Mesendoderm (in vitro differentiated cells): ENCODE data around the gene WASHC3. TPM values are rescaled to one million over a fixed set of nuclear protein-coding genes. Genes with fewer than 3 reads are reported as not detected.
A peak's percentile ranks its signal among the peaks of the same experiment; 100 is the strongest.

ENCODE experiments used
- DNase-seq: peaks from one replicate; pipeline ENCODE4 v3.0.0; 2013
- H2AK5ac ChIP-seq: 2 replicates; pipeline ENCODE4 v1.6.1; 2013; ENCODE audit warnings: low read length, inconsistent platforms
- H2BK120ac ChIP-seq: 2 replicates; pipeline ENCODE4 v1.6.1; 2013; ENCODE audit warnings: low read depth, mild to moderate bottlenecking, low read length, moderate library complexity, mixed read lengths
- H2BK15ac ChIP-seq: replicated peaks from 2 replicates; pipeline ENCODE4 v1.6.1; 2013; ENCODE audit warnings: low read depth, mild to moderate bottlenecking, moderate library complexity
- H2BK5ac ChIP-seq: 2 replicates; pipeline ENCODE4 v1.6.1; 2013; ENCODE audit warnings: low read length, inconsistent platforms
- H3K18ac ChIP-seq: 2 replicates; pipeline ENCODE4 v1.6.1; 2013; ENCODE audit warnings: mild to moderate bottlenecking, low read length, mixed read lengths
- H3K23ac ChIP-seq: one replicate; pipeline ENCODE4 v1.6.1; 2013; ENCODE audit warnings: low read length
- H3K27ac ChIP-seq: 2 replicates; pipeline ENCODE4 v1.5.1; 2013; ENCODE audit warnings: low read depth, mild to moderate bottlenecking, inconsistent platforms, low read length, moderate library complexity
- H3K27me3 ChIP-seq: 2 replicates; pipeline ENCODE4 v1.6.1; 2013; ENCODE audit warnings: low read length, control low read depth, mild to moderate bottlenecking, inconsistent platforms; ENCODE audit not compliant: insufficient read depth, poor library complexity
- H3K36me3 ChIP-seq: 2 replicates; pipeline ENCODE4 v1.6.1; 2013; ENCODE audit warnings: low read length, inconsistent platforms; ENCODE audit not compliant: control insufficient read depth, insufficient read depth
- H3K4ac ChIP-seq: one replicate; pipeline ENCODE4 v1.6.1; 2013; ENCODE audit warnings: low read depth, mild to moderate bottlenecking, low read length, moderate library complexity
- H3K4me1 ChIP-seq: 2 replicates; pipeline ENCODE4 v1.6.1; 2013; ENCODE audit warnings: low read depth, low read length, inconsistent platforms; ENCODE audit not compliant: control insufficient read depth
- H3K4me2 ChIP-seq: 2 replicates; pipeline ENCODE4 v1.6.1; 2013; ENCODE audit warnings: low read length
- H3K4me3 ChIP-seq: 2 replicates; pipeline ENCODE4 v1.5.1; 2013; ENCODE audit warnings: mild to moderate bottlenecking, low read length
- H3K56ac ChIP-seq: one replicate; pipeline ENCODE4 v1.6.1; 2013; ENCODE audit warnings: low read length
- H3K79me1 ChIP-seq: 2 replicates; pipeline ENCODE4 v1.6.1; 2013; ENCODE audit warnings: low read length, inconsistent platforms
- H3K79me2 ChIP-seq: 2 replicates; pipeline ENCODE4 v1.6.1; 2013; ENCODE audit warnings: mild to moderate bottlenecking, low read length; ENCODE audit not compliant: control insufficient read depth, insufficient read depth
- H3K9ac ChIP-seq: 2 replicates; pipeline ENCODE4 v1.6.1; 2013; ENCODE audit warnings: low read length, inconsistent platforms
- H4K5ac ChIP-seq: one replicate; pipeline ENCODE4 v1.6.1; 2013; ENCODE audit warnings: low read length
- H4K8ac ChIP-seq: one replicate; pipeline ENCODE4 v1.6.1; 2013; ENCODE audit warnings: low read depth, mild to moderate bottlenecking, control low read depth, low read length, moderate library complexity
- WGBS: extraction: QIAGEN DNeasy Blood & Tissue Kit; methylation state at CpG from one replicate; pipeline ENCODE4 v1.1.7; 2013; ENCODE audit warnings: low lambda C conversion rate, missing lambda C conversion rate; ENCODE audit not compliant: insufficient coverage; ENCODE audit errors: extremely low coverage; 5-methylcytosine and 5-hydroxymethylcytosine counted together
- polyA plus RNA-seq, 2 experiments: library from polyadenylated mRNA; stranded (reverse); fragments of 200-250 nt; gene quantifications; one replicate each; pipeline ENCODE4 v1.2.3, GENCODE V29; 2013

The WASHC3 gene
- 10.0 TPM for polyA plus RNA-seq (2013, experiment 1 of 2)
- 10.0 TPM for polyA plus RNA-seq (2013, experiment 2 of 2)

GRCh38 chr12:102061560-102062418, at the start of gene WASHC3:
WASHC3 (minus strand) TSS chr12:102061991; CDS start chr12:102061962, 29 bp downstream.
- H3K79me2 ChIP-seq, result no peaks in the 10 kb centered on the region
- peak within 1 kb of the TSS; percentile 64 for H3K4me2 ChIP-seq
- H3K36me3 ChIP-seq, result no peaks in the 10 kb centered on the region
- H3K23ac ChIP-seq, result no peak within 1 kb of the TSS
- peak; percentile 93 for DNase-seq
- peak within 1 kb of the TSS; percentile 56 for H3K18ac ChIP-seq
- H3K27ac ChIP-seq, result no peak within 1 kb of the TSS
- H2AK5ac ChIP-seq, result no peak within 1 kb of the TSS
- no peak within 1 kb of the TSS for H2BK15ac ChIP-seq
- no peak within 1 kb of the TSS for H3K4ac ChIP-seq
- no peak within 1 kb of the TSS for H2BK120ac ChIP-seq
- H4K8ac ChIP-seq, result no peak within 1 kb of the TSS
- no peaks in the 10 kb centered on the region for H3K27me3 ChIP-seq
- H3K4me1 ChIP-seq, result no peaks in the 10 kb centered on the region
- no peak within 1 kb of the TSS for H2BK5ac ChIP-seq
- peak within 1 kb of the TSS; percentile 83 for H3K9ac ChIP-seq
- no peak within 1 kb of the TSS for H4K5ac ChIP-seq
- no CpG with 5 or more reads among the region's 44 CpGs for WGBS
- H3K79me1 ChIP-seq, result no peaks in the 10 kb centered on the region
- peak within 1 kb of the TSS; percentile 88 for H3K56ac ChIP-seq
- peak within 1 kb of the TSS; percentile 81 for H3K4me3 ChIP-seq

- H3K18ac ChIP-seq, result no peak overlapping the region
- no peak overlapping the region for H3K56ac ChIP-seq
- no peak overlapping the region for H3K23ac ChIP-seq
- no peak overlapping the region for H4K5ac ChIP-seq
- H3K4me2 ChIP-seq, result no peak overlapping the region
- H3K79me2 ChIP-seq, result no peaks in the 10 kb centered on the region
- peaks cover 1% of the 10 kb centered on the region for H3K36me3 ChIP-seq
- DNase-seq, result no peak
- no peak overlapping the region for H2AK5ac ChIP-seq
- H4K8ac ChIP-seq, result no peak overlapping the region
- no peaks in the 10 kb centered on the region for H3K27me3 ChIP-seq
- no peaks in the 10 kb centered on the region for H3K4me1 ChIP-seq
- no peak overlapping the region for H3K4ac ChIP-seq
- H3K4me3 ChIP-seq, result no peak overlapping the region
- H2BK15ac ChIP-seq, result no peak overlapping the region
- no peaks in the 10 kb centered on the region for H3K79me1 ChIP-seq
- no peak overlapping the region for H3K27ac ChIP-seq
- H2BK120ac ChIP-seq, result no peak overlapping the region
- no peak overlapping the region for H3K9ac ChIP-seq
- H2BK5ac ChIP-seq, result no peak overlapping the region
These were observed 49.0 kb upstream of the WASHC3 start for GRCh38 chr12:102110782-102111181.

- Histone ChIP-seq H2BK120ac (no peak overlapping the region), H3K56ac (no peak overlapping the region), H3K23ac (no peak overlapping the region), H3K79me2 (no peaks in the 10 kb centered on the region), H3K4me2 (no peak overlapping the region), H3K79me1 (no peaks in the 10 kb centered on the region), H4K5ac (no peak overlapping the region), H3K27ac (no peak overlapping the region), H3K4ac (no peak overlapping the region), H2AK5ac (no peak overlapping the region), H4K8ac (no peak overlapping the region), H3K4me1 (no peaks in the 10 kb centered on the region), H2BK15ac (no peak overlapping the region), H3K27me3 (no peaks in the 10 kb centered on the region), H3K18ac (no peak overlapping the region), H3K9ac (no peak overlapping the region), H2BK5ac (no peak overlapping the region), H3K4me3 (no peak overlapping the region), H3K36me3 (peaks cover 1% of the 10 kb centered on the region)
- no CpG with 5 or more reads among the region's 1 CpG for WGBS
- no peak for DNase-seq
These were observed 46.2 kb upstream of the WASHC3 start for GRCh38 chr12:102107970-102108369.

GRCh38 chr12:102106905-102107304, 45.1 kb upstream of the WASHC3 start:
- no CpG with 5 or more reads among the region's 3 CpGs for WGBS
- DNase-seq, result peak; percentile 12
- H3K4me3 ChIP-seq, result no peak overlapping the region

GRCh38 chr12:102096855-102097254, 35.1 kb upstream of the WASHC3 start:
- Histone ChIP-seq H2AK5ac (no peak overlapping the region), H2BK5ac (no peak overlapping the region), H3K4ac (no peak overlapping the region), H3K18ac (no peak overlapping the region), H4K5ac (no peak overlapping the region), H3K4me3 (no peak overlapping the region), H3K4me1 (no peaks in the 10 kb centered on the region), H4K8ac (no peak overlapping the region), H3K79me2 (no peaks in the 10 kb centered on the region), H3K9ac (no peak overlapping the region), H3K23ac (no peak overlapping the region), H3K4me2 (no peak overlapping the region), H2BK15ac (no peak overlapping the region), H3K36me3 (no peaks in the 10 kb centered on the region), H3K79me1 (no peaks in the 10 kb centered on the region), H3K27ac (no peak overlapping the region), H3K27me3 (no peaks in the 10 kb centered on the region), H2BK120ac (no peak overlapping the region), H3K56ac (no peak overlapping the region)
- DNase-seq, result no peak
- no CpG with 5 or more reads among the region's 3 CpGs for WGBS

More at GRCh38 chr12:102106905-102107304, 45.1 kb upstream of the WASHC3 start:
- Histone ChIP-seq H3K18ac (no peak overlapping the region), H2BK5ac (no peak overlapping the region), H3K79me1 (no peaks in the 10 kb centered on the region), H2BK15ac (no peak overlapping the region), H3K56ac (no peak overlapping the region), H4K8ac (no peak overlapping the region), H3K4ac (no peak overlapping the region), H3K23ac (no peak overlapping the region), H3K36me3 (peaks cover 1% of the 10 kb centered on the region), H2BK120ac (no peak overlapping the region), H3K79me2 (no peaks in the 10 kb centered on the region), H3K4me2 (no peak overlapping the region), H3K9ac (no peak overlapping the region), H3K4me1 (no peaks in the 10 kb centered on the region), H4K5ac (no peak overlapping the region), H3K27me3 (no peaks in the 10 kb centered on the region), H2AK5ac (no peak overlapping the region), H3K27ac (no peak overlapping the region)
